CD14-positive monocyte (primary cell): ENCODE data around the gene PCK2. TPM values are rescaled to one million over a fixed set of nuclear protein-coding genes. Genes with fewer than 3 reads are reported as not detected.
A peak's percentile ranks its signal among the peaks of the same experiment; 100 is the strongest.
"Not testable (repeated sequence)": the region's sequence is repeated elsewhere in the genome, so short reads cannot be mapped to it uniquely, and the experiment has no call there.

Experiments
- DNase-seq, 3 donors: peaks; one replicate each; pipeline ENCODE4 v3.0.0-alpha.2; 2011 to 2022
- H2AFZ ChIP-seq: 2 replicates; pipeline ENCODE4 v1.6.0; 2012; ENCODE audit warnings: mild to moderate bottlenecking, low read depth, low read length, inconsistent platforms; ENCODE audit not compliant: insufficient read depth, poor library complexity, severe bottlenecking
- H3K27ac ChIP-seq, 2 donors: 1 replicate in 1 of 2; 2 replicates in 1 of 2; pipeline ENCODE4 v1.5.1; 2012 to 2013; ENCODE audit warnings: low read length in 2 of 2, control low read depth in 1 of 2, inconsistent platforms in 1 of 2, low read depth in 1 of 2, mild to moderate bottlenecking in 1 of 2
- H3K27me3 ChIP-seq, 2 donors: one replicate each; pipeline versions ENCODE4 v1.6.0 to v1.6.1; 2011 to 2013; ENCODE audit warnings: low read length in 2 of 2; ENCODE audit not compliant: control insufficient read depth in 2 of 2, insufficient read depth in 2 of 2
- H3K36me3 ChIP-seq, 2 donors: replicated peaks in 1 of 2; 1 replicate in 1 of 2; 2 replicates in 1 of 2; pipeline versions ENCODE4 v1.5.1 to v1.6.1; 2012 to 2013; ENCODE audit warnings: low read length in 2 of 2, control low read depth in 1 of 2, inconsistent platforms in 1 of 2, mild to moderate bottlenecking in 1 of 2; ENCODE audit not compliant: insufficient read depth in 2 of 2, control insufficient read depth in 1 of 2
- H3K4me1 ChIP-seq, 2 donors: 1 replicate in 1 of 2; 2 replicates in 1 of 2; pipeline versions ENCODE4 v1.5.1 to v1.6.1; 2012 to 2013; ENCODE audit warnings: low read length in 2 of 2, control low read depth in 1 of 2, inconsistent platforms in 1 of 2, mild to moderate bottlenecking in 1 of 2, moderate library complexity in 1 of 2; ENCODE audit not compliant: insufficient read depth in 2 of 2, control insufficient read depth in 1 of 2
- H3K4me2 ChIP-seq: replicated peaks from 2 replicates; pipeline ENCODE3; 2012; ENCODE audit warnings: low read length, moderate library complexity, mild to moderate bottlenecking; ENCODE audit not compliant: poor library complexity, severe bottlenecking; ENCODE audit errors: extremely low read depth
- H3K4me3 ChIP-seq, 3 experiments: fragments of 200-600 bp in 1 of 3; sonication (generic) in 1 of 3; replicated peaks in 1 of 3; 1 replicate in 2 of 3; 2 replicates in 1 of 3; pipeline ENCODE4 v1.5.1; 2011 to 2013; ENCODE audit warnings: low read length in 3 of 3, mild to moderate bottlenecking in 3 of 3, control low read depth in 2 of 3, low read depth in 2 of 3, inconsistent platforms in 1 of 3, moderate library complexity in 1 of 3
- H3K79me2 ChIP-seq: 2 replicates; pipeline ENCODE4 v1.6.0; 2012; ENCODE audit warnings: mild to moderate bottlenecking, control low read depth, inconsistent platforms, low read length, moderate library complexity; ENCODE audit not compliant: insufficient read depth
- H3K9ac ChIP-seq: 2 replicates; pipeline ENCODE4 v1.6.0; 2017; ENCODE audit warnings: low read length, mild to moderate bottlenecking; ENCODE audit not compliant: insufficient read depth, poor library complexity, severe bottlenecking
- H3K9me3 ChIP-seq, 2 donors: replicated peaks in 1 of 2; 1 replicate in 1 of 2; 2 replicates in 1 of 2; pipeline versions ENCODE4 v1.5.1 to v1.6.1; 2012 to 2013; ENCODE audit warnings: low read length in 2 of 2, control low read depth in 1 of 2; ENCODE audit not compliant: control insufficient read depth in 1 of 2, insufficient read depth in 1 of 2
- H4K20me1 ChIP-seq: 2 replicates; pipeline ENCODE4 v1.6.0; 2012; ENCODE audit warnings: mild to moderate bottlenecking, low read length, control low read depth, moderate library complexity; ENCODE audit not compliant: insufficient read depth
- H3K27ac Mint-ChIP-seq, 7 donors: one replicate each; pipeline ENCODE4 v1.8.0; 2020; ENCODE audit warnings: mild to moderate bottlenecking in 7 of 7, mixed read lengths in 7 of 7, moderate library complexity in 6 of 7, inconsistent platforms in 2 of 7
- H3K27me3 Mint-ChIP-seq, 3 donors: one replicate each; pipeline ENCODE4 v1.8.0; 2021 to 2022; ENCODE audit warnings: low read depth in 3 of 3, mild to moderate bottlenecking in 3 of 3, mixed read lengths in 3 of 3, moderate library complexity in 3 of 3, inconsistent platforms in 1 of 3
- H3K36me3 Mint-ChIP-seq, 2 donors: one replicate each; pipeline ENCODE4 v1.8.0; 2020; ENCODE audit warnings: mixed read lengths in 2 of 2, inconsistent platforms in 1 of 2, mild to moderate bottlenecking in 1 of 2
- H3K4me1 Mint-ChIP-seq: one replicate; pipeline ENCODE4 v1.8.0; 2020; ENCODE audit warnings: mild to moderate bottlenecking, mixed read lengths
- H3K4me3 Mint-ChIP-seq, 2 donors: one replicate each; pipeline ENCODE4 v1.8.0; 2020; ENCODE audit warnings: mild to moderate bottlenecking in 2 of 2, mixed read lengths in 2 of 2, moderate library complexity in 1 of 2
- H3K9me3 Mint-ChIP-seq, 7 donors: one replicate each; pipeline ENCODE4 v1.8.0; 2020 to 2022; ENCODE audit warnings: mixed read lengths in 7 of 7, mild to moderate bottlenecking in 6 of 7, moderate library complexity in 6 of 7, inconsistent platforms in 2 of 7
- WGBS: methylation state at CpG from one replicate; pipeline ENCODE4 v1.1.5; 2013; ENCODE audit warnings: missing lambda C conversion rate; ENCODE audit not compliant: insufficient coverage; 5-methylcytosine and 5-hydroxymethylcytosine counted together
- intact Hi-C, 2 donors: fragments of 100-400 bp; cut with micrococcal nuclease; formaldehyde crosslinking; loops; one replicate each; pipeline versions ENCODE4 v1.15.0 to v1.15.1; 2023
- polyA minus RNA-seq: library from RNA; depleted of rRNA, polyadenylated mRNA; stranded (reverse); fragments of >200 nt; gene quantifications from 2 replicates; pipeline ENCODE4 v1.2.3, GENCODE V29; 2012
- polyA plus RNA-seq, 3 donors: library from polyadenylated mRNA; depleted of rRNA in 1 of 3; unstranded in 2 of 3; stranded (reverse) in 1 of 3; fragments of 300-500 nt in 2 of 3; fragments of >200 nt in 1 of 3; fragmentation: Illumina TruSeq in 2 of 3; gene quantifications; 1 replicate in 2 of 3; 2 replicates in 1 of 3; pipeline ENCODE4 v1.2.3, GENCODE V29; 2012 to 2021
- total RNA-seq, 12 experiments: library from RNA in 1 of 12; stranded (reverse) in 1 of 12; fragments of 120-200 nt in 1 of 12; gene quantifications; one replicate each; pipeline ENCODE4 v1.2.4 and lab custom pipeline; 2013 to 2026; ENCODE audit warnings: mixed read lengths in 6 of 12, inconsistent platforms in 1 of 12
- TF ChIP-seq, protein P1 (sequence below): fragments of 200-600 bp; IDR thresholded peaks from one replicate; pipeline ENCODE4 v1.8.0; 2022; ENCODE audit warnings: antibody characterized with exemption, mild to moderate bottlenecking

PCK2 gene
- 21.0 TPM for total RNA-seq (2013)
- polyA plus RNA-seq (10 to 100 TPM; 29.9 to 34.2 (median 31.3) TPM), polyA minus RNA-seq (17.0 and 27.8 TPM in 2 replicates), total RNA-seq (lab: John Stamatoyannopoulos, UW) (10.9 to 40.0 (median 12.5) reads per million in 11 experiments)

DNA sequence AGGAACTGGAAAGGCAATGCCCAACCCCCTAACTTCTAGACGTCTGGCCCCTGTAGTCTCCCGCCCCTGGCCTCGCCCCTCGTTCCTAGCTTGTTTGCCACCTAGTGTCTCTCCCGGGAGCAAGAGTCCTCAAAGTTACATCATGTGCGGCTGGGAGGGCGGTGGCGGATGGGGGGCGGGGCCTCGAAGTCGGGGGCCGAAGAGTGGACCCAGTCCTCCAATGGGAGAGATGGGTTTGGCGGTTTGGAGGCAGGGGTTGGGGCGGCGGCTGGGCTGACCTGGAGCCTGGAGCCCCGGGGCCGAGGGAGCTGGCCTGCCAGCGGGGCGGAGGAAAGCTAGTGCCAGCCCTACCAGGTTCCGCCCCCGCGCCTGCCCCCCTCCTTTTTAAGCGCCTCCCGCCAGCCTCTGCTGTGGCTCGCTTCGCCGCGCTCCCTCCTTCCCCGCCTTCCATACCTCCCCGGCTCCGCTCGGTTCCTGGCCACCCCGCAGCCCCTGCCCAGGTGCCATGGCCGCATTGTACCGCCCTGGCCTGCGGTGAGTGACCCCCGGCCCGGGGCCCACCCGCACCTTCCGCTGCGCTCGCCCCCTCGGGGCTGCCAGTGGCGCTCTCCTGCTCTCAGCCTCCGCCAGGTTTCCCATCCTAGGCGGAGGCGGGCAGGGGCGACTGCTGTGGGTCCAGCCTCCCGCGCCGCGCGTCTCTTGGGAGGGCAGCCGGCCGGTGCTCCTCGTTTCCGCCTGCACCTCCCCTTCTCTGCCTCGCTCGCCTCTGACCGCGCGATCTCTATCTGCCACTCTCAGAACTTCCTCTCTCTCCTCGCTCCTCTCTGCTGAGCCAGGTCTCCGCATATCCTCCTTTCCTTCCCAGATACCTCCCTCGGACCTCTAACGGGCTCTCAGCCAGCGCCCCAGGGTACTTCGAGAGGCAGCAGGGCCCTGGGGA lies at the start of gene PCK2:
TSS of gene PCK2 (plus strand) at position 411 of the 940 bp plus-strand sequence. CDS start at position 506, 95 bp downstream.
- H3K9me3 ChIP-seq: no peaks in the 10 kb centered on the region
- peak within 1 kb of the TSS; percentile 64 to 98 (median 72) for H3K4me3 ChIP-seq
- DNase-seq: peak; percentile 79 to 85 (median 81)
- H3K9ac ChIP-seq: peak within 1 kb of the TSS; percentile 90
- H3K36me3 Mint-ChIP-seq: peaks cover 15 to 22% of the 10 kb centered on the region in 2 donors
- H3K4me2 ChIP-seq: peak within 1 kb of the TSS; percentile 98
- H3K4me1 ChIP-seq: peaks cover 43 to 58% of the 10 kb centered on the region in 2 donors
- WGBS: under 1% methylated on average over 56 of the region's 68 CpGs
- peaks cover 9 to 20% of the 10 kb centered on the region in 2 donors for H3K36me3 ChIP-seq
- TF ChIP-seq, protein P1, sequence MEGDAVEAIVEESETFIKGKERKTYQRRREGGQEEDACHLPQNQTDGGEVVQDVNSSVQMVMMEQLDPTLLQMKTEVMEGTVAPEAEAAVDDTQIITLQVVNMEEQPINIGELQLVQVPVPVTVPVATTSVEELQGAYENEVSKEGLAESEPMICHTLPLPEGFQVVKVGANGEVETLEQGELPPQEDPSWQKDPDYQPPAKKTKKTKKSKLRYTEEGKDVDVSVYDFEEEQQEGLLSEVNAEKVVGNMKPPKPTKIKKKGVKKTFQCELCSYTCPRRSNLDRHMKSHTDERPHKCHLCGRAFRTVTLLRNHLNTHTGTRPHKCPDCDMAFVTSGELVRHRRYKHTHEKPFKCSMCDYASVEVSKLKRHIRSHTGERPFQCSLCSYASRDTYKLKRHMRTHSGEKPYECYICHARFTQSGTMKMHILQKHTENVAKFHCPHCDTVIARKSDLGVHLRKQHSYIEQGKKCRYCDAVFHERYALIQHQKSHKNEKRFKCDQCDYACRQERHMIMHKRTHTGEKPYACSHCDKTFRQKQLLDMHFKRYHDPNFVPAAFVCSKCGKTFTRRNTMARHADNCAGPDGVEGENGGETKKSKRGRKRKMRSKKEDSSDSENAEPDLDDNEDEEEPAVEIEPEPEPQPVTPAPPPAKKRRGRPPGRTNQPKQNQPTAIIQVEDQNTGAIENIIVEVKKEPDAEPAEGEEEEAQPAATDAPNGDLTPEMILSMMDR: no peak
- peak within 1 kb of the TSS; percentile 89 to 95 (median 93) for H3K27ac Mint-ChIP-seq
- peak within 1 kb of the TSS; percentile 68 to 92 for H3K27ac ChIP-seq
- H3K9me3 Mint-ChIP-seq: peaks cover 0 to 3% (median 0%) of the 10 kb centered on the region in 7 donors
- H2AFZ ChIP-seq: peak within 1 kb of the TSS; percentile 89
- peaks cover 50% of the 10 kb centered on the region for H3K4me1 Mint-ChIP-seq
- H3K4me3 Mint-ChIP-seq: peak within 1 kb of the TSS; percentile 96 to 97
- intact Hi-C loops: loop anchor here in 1 of 2 donors (2.0 kb wide), 1 partner anchor 15 kb away; no protein-coding TSS in a partner anchor
- H3K27me3 ChIP-seq: no peaks in the 10 kb centered on the region
- peaks cover 34% of the 10 kb centered on the region for H3K79me2 ChIP-seq
- H4K20me1 ChIP-seq: peaks cover 17% of the 10 kb centered on the region
- peaks cover 0 to 2% (median 1%) of the 10 kb centered on the region in 3 donors for H3K27me3 Mint-ChIP-seq

DNA sequence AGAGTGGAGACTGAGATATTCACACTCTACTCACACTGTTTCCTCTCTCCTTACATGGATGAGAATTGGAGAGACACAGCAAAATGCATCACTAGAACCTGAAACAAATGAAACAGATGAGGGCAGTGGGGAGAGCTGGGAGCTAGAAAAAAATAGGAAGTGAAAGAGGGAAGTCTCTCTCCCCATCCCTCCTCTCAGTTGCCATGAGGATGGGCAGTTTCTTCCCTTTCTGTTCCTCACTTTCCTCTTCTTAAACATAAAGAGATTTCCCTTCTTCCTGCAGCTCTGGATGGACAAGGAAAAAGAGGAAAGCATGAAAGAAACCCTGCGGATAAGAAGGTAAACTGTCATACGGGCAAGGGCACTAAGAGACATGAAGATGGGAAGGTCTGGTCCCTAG lies 45.1 kb upstream of the PCK2 start:
- H3K36me3 Mint-ChIP-seq, H4K20me1 ChIP-seq, H3K9me3 ChIP-seq, H3K79me2 ChIP-seq, H2AFZ ChIP-seq, intact Hi-C loops, H3K4me3 ChIP-seq, H3K9ac ChIP-seq, H3K9me3 Mint-ChIP-seq, H3K27ac ChIP-seq, H3K36me3 ChIP-seq: not testable (repeated sequence)
- Mint-ChIP-seq H3K4me3 (peak overlapping the region in 1 of 2 donors; percentile 70), H3K27ac (peak overlapping the region; percentile 27 to 89 (median 80)), H3K4me1 (peaks cover 46% of the 10 kb centered on the region), H3K27me3 (peaks cover 13 to 27% (median 19%) of the 10 kb centered on the region in 3 donors)
- Histone ChIP-seq H3K4me1 (peaks cover 39 to 47% of the 10 kb centered on the region in 2 donors), H3K27me3 (peaks cover 0 to 19% of the 10 kb centered on the region in 2 donors), H3K4me2 (peak overlapping the region; percentile 29)
- no CpG with 5 or more reads among the region's 2 CpGs for WGBS
- DNase-seq: peak; percentile 30 to 62 (median 61)

DNA sequence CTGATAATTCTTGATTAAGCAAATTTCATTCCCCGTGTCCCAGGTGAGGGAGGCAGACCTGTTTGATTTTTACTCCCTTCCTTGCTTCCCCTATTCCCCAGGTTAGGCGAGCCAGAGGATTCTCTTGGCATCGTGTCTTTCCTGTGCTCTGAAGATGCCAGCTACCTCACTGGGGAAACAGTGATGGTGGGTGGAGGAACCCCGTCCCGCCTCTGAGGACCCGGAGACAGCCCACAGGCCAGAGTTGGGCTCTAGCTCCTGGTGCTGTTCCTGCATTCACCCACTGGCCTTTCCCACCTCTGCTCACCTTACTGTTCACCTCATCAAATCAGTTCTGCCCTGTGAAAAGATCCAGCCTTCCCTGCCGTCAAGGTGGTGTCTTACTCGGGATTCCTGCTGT lies 43.4 kb upstream of the PCK2 start:
- H3K9me3 Mint-ChIP-seq, H3K36me3 ChIP-seq, intact Hi-C loops, H4K20me1 ChIP-seq, H3K79me2 ChIP-seq, H3K9ac ChIP-seq, H3K27ac ChIP-seq, H2AFZ ChIP-seq, H3K9me3 ChIP-seq, H3K36me3 Mint-ChIP-seq, H3K4me3 ChIP-seq, H3K4me2 ChIP-seq, DNase-seq: not testable (repeated sequence)
- Mint-ChIP-seq H3K27ac (peak overlapping the region in 1 of 7 donors; percentile 23), H3K27me3 (peaks cover 13 to 36% (median 22%) of the 10 kb centered on the region in 3 donors), H3K4me3 (peak overlapping the region in 1 of 2 donors; percentile 90), H3K4me1 (peaks cover 46% of the 10 kb centered on the region)
- WGBS: 100% methylated on average over 1 of the region's 8 CpGs
- Histone ChIP-seq H3K27me3 (peaks cover 0 to 19% of the 10 kb centered on the region in 2 donors), H3K4me1 (peaks cover 39 to 47% of the 10 kb centered on the region in 2 donors)
